COLO668 (cell line): ENCODE results near the gene NECTIN4.
A peak's percentile ranks its signal among the peaks of the same experiment; 100 is the strongest.
"Not testable (repeated sequence)": the region's sequence is repeated elsewhere in the genome, so short reads cannot be mapped to it uniquely, and the experiment has no call there.

Experiments
- DNase-seq: peaks from one replicate; lab custom pipeline; 2025; ENCODE audit not compliant: unreplicated experiment; lab: John Stamatoyannopoulos, UW

NECTIN4 gene

DNA sequence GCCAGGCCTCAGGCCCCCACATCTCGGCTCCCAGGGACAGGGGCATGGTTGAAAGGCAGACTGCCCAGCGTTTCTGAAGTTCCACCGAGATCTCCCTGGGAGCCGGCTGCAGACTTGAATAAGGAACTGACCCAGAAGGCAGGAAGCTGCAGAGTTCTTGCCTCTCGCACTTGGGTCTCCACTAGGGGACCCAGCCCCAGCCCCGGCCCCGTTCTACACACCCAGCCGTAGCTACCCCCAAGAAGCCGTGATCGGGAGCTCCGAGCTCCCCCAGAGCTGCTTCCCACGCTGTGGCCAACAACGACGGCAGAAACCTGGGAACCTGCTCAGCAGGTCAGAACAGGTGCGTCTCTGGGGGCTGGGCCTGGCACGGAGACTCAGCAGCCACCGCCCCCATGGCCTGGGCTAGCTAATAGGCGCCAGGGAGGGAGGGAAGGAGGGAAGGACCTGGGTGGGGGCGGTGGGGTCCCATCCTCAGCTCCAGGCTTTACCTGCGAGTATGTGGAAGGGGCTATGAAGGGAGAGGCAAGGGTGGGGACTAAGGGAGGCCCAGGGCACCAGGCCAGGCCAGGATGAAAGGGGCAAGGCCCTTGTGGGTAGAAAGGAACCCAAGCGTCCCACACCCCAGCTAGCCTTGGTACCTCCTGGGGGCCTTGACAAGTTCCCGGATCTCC, at the start of gene NECTIN4:
Gene NECTIN4, minus strand, starts transcription at position 308 of the 674 bp plus-strand sequence. Its CDS starts 262 bp downstream, at position 46.
- peak; percentile 21 for DNase-seq

DNA sequence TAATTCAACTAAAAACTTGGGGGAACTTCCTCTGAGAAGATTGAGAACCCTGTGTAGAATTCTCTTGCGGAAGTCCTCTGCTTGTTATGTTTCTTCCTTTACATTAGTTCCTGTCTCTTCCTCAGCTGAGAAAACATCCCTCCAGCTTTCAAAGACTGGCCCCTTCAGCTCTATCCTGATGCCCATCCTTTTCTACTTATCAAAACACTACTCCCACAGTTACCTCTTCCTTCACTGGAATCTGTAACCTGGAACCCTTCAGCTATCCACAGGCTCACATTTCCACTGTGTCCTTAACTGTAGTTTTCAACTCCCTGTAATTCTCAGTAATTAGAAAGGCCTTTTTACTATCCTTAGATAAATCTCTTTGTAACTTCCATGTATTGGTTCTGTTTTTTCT, 49.1 kb upstream of the NECTIN4 start:
- DNase-seq: no peak

DNA sequence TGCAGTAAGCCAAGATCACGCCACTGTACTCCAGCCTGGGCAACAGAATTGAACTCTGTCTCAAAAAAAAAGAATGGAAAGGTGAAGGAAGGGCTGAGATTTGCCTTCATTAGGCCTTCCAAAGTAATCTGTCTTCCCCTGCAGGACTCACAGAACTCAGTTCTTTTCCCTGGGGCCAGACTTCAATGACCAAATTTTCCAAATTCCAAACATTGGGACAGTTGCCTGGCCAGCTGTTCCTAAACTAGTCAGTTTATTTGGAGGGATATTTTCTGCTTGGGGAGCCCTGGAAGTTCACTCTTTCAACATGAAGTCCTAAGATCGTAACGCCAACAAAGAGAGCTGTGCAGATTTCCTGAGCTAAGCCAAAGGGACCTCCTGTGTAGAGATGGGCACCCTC, 48.5 kb upstream of the NECTIN4 start:
- DNase-seq: no peak

DNA sequence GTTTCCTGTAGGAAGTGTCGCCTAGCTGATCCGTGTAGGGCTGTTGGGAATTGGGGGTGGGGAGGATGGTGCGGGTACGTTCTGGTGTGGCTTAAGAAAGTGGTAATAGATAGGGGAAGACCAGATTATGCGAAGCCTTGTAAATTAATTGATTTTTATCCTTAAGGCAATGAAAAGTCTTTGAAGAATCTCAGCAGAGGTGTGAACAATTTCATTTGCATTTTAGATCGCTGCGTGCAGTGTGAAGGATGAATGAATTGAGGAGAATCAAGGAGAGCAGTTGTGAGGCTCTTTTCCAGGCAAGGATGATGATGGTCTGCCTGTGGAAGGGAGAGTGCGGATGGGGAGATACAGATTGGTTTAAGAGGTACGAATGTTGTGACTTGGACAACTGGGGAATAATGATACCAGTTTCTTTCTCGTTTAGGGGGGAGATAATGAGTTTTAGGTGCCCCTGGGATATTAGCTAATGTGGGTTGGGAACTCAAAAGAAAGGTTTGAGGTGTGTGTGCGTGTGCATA, 43.9 kb upstream of the NECTIN4 start:
- DNase-seq: no peak

DNA sequence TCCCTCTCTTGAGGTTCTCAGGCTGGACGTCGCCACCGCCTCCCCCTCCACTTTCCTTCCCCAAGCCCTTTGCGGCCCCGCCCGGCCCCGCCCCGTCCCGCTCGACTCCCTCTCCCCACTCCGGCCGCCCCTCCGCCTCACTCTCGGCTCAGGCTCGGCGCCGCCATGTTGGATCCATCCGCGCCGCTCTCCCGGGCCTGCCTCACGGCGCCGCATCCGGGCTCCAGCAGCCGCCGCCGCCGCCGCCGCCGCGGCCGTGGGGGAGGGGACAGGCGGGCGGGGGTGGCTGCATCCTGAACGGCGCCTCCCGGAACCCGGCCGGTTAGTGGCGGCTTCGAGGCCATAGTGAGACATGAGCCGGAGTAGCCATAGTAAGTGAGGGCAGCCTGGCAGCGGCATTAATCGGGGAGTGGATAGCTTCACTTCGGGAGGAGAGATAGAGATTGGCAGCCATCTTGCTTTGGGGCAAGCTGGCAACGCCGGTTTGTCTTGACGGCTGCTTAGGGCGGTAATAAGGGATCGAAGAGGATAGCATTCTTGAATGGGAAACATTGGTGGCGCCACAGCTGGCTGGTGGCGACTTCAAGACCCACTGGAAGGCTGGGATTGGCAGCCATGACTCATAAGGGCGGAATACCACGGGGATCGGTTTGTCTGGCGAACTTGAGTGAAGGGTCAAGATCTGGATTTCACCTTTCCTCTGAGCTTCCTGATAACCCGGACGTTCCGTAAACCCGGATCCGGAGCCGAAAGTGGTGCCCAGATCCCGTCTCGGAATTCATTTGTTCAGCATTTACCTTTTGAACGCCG, 43.3 kb upstream of the NECTIN4 start, which contains the start of gene DEDD:
Gene DEDD, minus strand, starts transcription at position 258 of the 810 bp plus-strand sequence. CDS start 8,205 bp downstream, outside the sequence.
- peak; percentile 92 for DNase-seq

DNA sequence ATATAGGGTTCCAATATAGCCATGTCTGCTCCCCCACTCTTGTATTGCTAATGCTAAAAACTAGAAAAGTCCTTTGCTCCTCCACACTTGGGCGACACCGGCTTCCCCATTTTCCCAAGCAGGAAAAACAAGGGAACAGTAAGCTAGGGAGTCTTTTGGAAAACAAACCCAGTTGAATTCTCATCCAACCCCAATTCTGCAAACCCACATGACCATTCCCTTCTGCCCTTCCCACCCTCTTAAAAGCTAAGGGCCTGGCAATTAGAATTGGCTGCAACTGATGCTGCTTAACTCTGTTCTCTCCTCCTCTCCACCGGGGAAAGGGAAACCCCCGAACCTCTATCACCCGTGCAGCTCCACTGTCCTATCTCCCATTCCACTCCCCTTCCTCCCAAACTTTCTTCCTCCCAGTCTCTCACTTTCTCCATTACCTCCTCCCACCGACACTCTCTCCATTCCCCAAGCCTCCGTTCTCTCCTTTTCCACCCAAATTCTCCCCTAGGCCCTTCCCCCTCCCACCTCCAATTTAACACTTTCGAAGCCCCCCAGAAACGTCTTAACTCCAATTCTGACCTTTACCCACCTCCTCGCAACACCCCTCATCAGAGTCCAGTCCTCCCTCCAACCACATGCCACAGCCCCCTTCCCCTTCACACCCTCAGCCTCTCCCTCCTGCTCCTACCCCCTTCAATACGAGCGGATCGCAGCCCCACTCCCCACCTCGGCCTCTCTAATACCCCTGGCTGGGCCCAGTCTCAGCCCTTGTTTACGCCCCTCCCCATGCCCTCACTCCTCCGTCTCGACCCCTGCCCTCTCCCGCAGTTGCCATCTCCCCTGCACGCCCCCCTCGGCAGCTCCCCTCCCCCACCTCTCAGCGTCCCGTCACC, 42.4 kb upstream of the NECTIN4 start:
- DNase-seq: no peak

DNA sequence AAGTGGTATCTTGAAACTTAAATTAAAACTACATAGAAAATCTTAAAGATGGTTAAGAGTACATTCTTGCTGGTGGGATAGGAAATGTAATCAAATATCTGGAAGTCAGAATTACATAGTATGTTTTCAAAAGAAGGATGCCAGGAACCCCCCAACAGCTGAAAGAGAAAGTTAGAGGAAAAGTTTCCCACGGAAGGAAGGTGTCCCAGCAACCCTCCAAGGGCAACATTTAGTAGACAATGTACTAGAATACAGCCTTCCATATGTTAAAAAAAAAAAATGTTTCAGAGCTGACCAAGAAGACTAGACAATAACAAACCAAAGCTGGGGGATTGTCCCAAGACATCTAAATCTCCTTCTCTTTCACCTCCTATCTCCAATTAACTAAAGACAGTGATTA, 40.9 kb upstream of the NECTIN4 start:
- DNase-seq: no peak

DNA sequence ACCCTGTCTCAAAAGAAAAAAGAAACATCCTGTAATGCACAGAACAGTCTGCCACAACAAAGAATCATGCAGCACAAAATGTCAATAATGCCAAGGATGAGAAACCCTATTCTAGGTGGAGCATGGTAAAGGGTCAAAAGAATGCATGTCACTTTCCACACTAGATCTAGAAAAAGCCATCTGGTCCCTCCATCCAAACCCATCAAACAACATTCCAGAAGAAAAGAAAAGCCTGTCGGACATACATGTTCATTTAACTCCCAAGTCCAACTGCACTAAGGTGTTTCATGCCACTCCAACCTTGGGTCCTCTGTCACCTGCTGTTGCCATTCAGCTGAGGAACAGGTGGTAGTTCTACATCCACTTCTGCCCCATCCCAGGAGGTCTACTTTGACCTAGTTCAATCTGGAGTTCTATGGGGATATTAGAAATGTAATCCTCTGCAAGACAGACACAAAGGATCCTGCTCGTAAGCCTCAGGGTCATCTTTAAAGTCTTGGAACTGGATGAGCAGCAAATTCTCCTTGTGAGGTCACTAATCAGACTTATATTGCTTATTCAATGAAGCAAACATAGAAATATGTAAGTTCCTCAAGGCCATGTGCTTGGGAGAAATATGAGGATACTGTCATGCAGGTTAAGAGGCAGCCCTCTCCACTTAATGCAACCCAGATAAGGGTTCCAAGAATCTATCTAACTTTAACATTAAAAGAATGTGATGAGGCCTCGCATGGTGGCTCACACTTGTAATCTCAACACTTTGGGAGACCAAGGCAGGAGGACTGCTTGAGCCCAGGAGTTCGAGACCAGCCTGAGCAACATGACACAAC, 39.4 kb upstream of the NECTIN4 start:
- DNase-seq: no peak

DNA sequence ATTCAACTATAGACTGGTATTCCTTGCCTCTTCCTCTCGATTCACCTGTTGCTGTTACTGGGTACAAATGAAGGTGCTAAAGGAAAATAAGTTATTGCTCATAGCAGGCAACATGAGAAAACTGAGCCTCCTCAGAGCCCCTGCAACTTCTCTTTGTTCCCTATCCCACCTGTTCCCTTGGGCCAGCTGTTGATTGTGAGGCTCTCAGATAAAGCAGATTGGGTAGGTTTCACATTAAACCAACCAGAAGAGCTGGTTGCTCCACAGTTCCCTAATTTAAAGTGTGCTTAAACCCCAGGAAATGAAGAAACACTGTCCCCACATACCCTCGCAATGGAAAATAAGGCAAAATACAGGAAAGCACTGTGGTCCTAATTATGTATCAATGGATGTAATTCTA, 38.3 kb upstream of the NECTIN4 start:
- no peak for DNase-seq

DNA sequence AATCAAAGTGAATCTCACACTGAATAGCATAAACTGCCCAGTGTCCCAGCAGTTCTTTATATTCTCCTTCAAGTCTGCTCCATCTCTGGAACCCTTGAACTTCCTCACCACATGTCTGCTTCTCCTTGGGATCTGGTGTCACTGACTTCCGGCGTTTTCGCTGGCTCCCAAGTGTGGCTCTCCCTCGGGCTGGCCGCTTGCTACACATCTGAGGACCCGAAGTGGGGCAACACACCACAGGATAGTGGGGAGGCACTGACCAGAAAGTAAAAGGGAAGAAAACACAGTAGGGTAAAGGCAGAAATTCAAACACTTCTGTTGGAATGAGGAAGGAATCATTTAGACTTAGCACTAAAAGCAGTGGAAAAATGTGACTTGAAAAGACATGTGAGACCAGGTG, 33.6 kb upstream of the NECTIN4 start:
- DNase-seq: no peak

DNA sequence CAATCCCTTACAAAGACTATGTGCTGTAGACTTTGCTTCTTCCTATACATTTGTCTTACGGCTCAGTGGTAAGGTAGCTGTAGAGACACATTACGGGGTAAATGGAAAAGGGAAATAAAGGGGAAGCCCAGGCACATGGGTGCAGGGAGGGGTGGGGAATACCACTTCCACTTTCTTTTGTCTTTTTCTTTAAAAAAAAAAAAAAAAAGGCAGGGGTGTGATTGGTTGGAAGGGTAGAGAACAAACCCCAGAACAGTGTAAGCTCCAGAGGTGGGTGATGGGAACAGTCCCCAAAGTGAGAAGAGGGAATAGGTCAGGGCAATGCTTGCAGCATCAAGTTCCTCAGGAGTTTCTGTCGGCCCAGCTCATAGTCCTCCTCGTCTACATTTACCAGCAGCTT, 32.5 kb upstream of the NECTIN4 start:
- no peak for DNase-seq

DNA sequence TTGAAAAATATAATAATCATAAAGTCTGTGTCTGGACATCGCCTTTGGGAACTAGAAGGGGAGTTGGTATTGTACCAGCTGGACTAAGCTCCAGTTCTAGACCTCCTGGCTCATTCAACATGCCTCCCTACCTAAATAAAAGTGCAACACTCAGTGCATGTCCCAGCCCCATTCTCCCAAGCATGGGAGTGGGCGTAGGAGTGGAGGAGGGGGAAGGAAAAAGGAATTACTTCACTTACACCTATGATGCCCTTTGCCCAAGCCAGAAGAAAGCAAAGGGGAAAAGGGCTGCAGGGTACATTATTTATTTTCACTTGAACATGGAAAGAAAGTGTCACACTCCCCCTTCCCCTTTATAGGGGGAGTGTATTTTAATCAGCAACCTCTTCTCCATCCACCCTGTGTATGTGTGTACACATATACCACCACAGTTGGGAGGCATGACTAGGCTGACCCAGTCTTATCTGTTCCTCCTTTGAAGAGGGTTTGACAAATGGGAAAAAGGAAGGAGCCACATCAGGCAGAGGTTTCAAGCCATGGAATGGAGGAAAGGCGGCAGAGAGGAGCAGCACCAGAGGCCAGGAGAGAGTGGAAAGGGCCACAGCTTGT, 31.8 kb upstream of the NECTIN4 start:
- DNase-seq: no peak

DNA sequence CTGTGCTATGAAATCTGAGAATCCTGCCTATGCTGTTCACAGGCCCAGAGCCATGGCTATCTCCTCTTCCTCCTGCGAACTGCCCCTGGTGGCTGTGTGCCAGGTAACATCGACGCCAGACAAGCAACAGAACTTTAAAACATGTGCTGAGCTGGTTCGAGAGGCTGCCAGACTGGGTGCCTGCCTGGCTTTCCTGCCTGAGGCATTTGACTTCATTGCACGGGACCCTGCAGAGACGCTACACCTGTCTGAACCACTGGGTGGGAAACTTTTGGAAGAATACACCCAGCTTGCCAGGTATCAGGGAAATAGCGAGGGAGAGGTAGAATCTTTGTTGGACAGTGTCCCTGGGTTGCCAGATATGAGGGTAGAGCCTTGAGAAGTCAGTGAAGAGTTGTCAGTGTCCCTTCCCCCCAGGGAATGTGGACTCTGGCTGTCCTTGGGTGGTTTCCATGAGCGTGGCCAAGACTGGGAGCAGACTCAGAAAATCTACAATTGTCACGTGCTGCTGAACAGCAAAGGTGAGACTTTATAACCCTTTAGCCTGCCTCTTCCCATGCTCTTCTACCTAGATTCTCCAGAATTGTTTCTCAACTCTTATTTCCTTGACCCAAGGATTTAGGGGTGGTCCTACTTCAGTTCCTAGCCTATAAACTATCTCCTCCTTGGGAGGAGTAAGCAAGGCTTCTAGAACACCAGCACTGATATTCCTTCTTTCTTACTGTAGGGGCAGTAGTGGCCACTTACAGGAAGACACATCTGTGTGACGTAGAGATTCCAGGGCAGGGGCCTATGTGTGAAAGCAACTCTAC, 29.9 kb upstream of the NECTIN4 start:
- peak; percentile 27 for DNase-seq

DNA sequence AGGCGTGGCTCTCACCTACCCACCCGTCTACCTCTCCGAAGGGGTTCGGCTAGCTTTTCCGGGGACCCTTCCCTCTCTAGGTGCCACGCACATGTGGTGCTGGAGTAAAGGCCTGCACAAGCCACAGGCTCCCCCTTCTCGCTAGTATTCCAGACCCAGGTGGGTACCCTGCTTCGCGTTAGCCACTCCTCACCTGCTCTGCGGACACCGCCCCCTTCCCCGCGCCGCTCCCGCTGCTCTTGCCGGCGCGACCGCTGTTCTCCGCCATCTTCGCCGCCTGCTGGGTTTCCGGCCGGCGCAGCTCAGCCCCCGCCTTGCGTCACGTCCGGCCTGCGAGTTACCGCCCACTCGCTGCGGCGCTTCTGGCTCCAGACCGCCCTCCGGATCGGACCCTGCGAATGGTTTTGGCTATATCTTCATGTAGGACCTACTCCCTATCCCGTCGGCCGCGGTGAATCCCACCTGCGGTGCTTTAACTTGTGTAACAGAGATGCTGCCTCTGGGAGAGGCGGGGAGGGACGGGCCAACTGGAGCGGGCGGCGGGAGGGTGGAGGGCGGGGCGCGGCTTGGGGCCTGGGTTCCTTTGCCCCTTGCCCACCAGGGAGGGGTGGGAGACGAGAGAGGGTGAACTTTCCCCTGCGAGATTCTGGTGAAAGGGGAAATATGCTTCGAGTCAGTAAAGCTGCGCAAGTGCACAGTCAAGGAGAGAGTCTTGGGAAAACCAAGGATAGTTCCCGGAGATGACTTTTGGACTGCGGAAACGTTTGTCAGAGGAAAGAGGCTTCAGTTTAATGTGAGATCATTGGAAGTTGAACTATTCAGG, 28.6 kb upstream of the NECTIN4 start, which contains the start of the genes NIT1 and PFDN2:
Gene NIT1, plus strand, starts transcription at position 347 of the 823 bp plus-strand sequence. Its CDS starts 72 bp downstream, at position 419.
Gene PFDN2, minus strand, starts transcription at position 279 of the 823 bp plus-strand sequence. Its CDS starts 11 bp downstream, at position 268.
- peak; percentile 90 for DNase-seq

DNA sequence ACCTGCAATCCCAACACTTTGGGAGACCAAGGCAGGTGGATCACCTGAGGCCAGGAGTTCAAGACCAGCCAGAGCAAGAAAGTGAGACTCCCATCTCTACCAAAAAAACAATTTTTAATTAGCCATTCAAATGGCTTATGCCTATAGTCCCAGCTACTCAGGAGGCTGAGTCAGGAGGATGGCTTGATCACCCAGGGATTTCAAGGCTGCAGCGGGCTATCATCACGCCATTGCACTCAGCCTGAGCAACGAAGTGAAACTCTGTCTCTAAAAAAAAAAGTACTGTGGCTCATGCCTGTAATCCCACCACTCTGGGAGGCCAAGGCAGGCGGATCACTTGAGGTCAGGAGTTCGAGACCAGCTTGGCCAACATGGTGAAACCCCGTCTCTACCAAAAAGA, 26.6 kb upstream of the NECTIN4 start:
- DNase-seq: not testable (repeated sequence)

DNA sequence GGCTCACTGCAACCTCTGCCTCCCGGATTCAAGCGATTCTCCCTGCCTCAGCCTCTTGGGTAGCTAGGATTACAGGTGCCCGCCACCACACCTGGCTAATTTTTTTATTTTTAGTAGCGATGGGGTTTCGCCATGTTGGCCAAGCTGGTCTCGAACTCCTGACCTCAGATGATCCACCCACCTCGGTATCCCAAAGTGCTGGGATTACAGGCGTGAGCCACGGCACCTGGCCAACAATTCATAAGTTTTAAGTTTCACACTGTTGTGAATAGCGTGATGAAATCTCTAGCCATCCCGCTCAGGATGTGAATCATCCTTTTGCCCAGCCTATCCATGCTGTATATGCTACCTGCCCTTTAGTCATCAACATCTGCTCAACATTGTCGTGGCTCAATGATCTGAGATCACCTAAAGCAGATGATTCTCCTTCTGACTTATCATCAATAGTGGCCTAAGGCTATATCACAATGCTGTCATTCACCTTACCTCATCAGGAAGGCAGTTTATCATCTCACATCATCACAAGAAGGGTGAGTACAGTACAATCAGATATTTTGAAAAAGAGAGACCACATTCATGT, 25.9 kb upstream of the NECTIN4 start:
- DNase-seq: peak; percentile 29

DNA sequence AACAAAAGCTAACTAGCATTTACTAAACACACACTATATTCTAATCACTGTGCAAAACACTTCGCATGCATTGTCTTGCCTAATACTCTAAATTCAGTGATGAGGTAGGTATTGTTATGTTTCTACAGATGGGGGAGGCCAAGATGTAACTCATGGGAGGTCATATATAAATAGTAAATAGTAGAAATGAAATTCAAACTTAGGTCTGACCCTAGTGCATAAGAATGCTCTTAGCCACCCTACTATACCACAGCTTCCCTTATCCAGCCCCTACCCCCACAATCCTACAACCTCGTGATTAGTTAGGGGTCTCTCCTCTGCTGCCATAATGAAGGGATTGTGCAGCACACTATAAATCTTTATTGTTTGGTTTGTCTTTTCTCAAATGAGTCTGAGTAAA, 25.2 kb upstream of the NECTIN4 start:
- no peak for DNase-seq
